Astrocyte (in vitro differentiated cells and primary cell): ENCODE results near the gene CCN6.

Experiments used
- EZH2 ChIP-seq: IDR thresholded peaks from 2 replicates; pipeline ENCODE4 v1.6.1; 2012; ENCODE audit warnings: mild to moderate bottlenecking, low read length, inconsistent platforms; ENCODE audit not compliant: insufficient read depth
- TF ChIP-seq, protein P1 (sequence below): IDR thresholded peaks from 2 replicates; pipeline ENCODE4 v1.5.1; 2011; ENCODE audit warnings: low read depth, mild to moderate bottlenecking, inconsistent platforms, low read length, moderate library complexity; ENCODE audit not compliant: insufficient read depth

DNA sequence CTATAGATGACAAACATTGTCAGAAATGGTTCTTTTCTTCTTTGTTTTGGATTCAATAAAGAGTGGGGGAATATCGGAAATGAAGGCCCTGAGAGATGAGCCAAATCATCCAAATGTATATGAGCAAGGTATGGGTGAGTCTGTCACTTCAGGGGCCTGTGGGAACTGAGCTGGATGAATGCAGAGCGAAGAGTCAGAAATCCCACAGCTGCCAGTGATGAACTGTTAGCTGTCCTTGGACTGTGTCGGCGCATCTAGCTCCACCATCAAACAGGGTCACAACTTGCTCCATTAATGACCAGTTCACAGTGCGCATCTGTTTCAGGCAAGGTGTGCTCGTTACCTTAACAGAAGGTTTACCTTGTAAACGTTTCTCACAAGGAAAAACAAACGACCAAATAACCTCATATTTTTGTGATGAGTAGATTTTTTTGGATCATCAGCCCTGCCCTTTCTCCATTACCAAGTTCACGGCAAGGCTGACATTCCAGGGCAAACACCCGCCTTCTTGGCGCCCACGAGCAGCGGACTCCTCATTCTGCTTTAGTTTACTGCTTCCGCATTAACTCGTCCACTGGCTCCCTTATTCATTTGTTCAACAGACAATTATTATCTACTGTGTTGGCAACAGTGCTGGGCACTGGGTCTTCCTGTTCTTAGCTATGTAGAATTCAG is 15.0 kb upstream of the CCN6 start:
- TF ChIP-seq, protein P1, sequence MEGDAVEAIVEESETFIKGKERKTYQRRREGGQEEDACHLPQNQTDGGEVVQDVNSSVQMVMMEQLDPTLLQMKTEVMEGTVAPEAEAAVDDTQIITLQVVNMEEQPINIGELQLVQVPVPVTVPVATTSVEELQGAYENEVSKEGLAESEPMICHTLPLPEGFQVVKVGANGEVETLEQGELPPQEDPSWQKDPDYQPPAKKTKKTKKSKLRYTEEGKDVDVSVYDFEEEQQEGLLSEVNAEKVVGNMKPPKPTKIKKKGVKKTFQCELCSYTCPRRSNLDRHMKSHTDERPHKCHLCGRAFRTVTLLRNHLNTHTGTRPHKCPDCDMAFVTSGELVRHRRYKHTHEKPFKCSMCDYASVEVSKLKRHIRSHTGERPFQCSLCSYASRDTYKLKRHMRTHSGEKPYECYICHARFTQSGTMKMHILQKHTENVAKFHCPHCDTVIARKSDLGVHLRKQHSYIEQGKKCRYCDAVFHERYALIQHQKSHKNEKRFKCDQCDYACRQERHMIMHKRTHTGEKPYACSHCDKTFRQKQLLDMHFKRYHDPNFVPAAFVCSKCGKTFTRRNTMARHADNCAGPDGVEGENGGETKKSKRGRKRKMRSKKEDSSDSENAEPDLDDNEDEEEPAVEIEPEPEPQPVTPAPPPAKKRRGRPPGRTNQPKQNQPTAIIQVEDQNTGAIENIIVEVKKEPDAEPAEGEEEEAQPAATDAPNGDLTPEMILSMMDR = no peak
- TF ChIP-seq EZH2 = no peak
